ENCODE measurements around the gene PLCH2. TPM values are rescaled to one million over a fixed set of nuclear protein-coding genes. Genes with fewer than 3 reads are reported as not detected.

Gene PLCH2
- total RNA-seq, 2 experiments from 2014 or later, result 8.9 to 10.3 TPM

- H3K4me1 Mint-ChIP-seq (ENCODE audit: low read depth), result no peaks in the 10 kb centered on the region
- no peaks in the 10 kb centered on the region for H3K27me3 Mint-ChIP-seq
- no peak for DNase-seq
- peaks cover 9% of the 10 kb centered on the region for H3K36me3 Mint-ChIP-seq
- CTCF ChIA-PET, result interaction anchor here (0.9 kb wide), 1 partner anchor 23 kb away, joined by 3 read pairs; no protein-coding TSS in a partner anchor
- no peak overlapping the region for H3K4me3 Mint-ChIP-seq
- H3K9me3 Mint-ChIP-seq, result no peaks in the 10 kb centered on the region
- intact Hi-C loops (cut with micrococcal nuclease), result no loop called here
- H3K27ac Mint-ChIP-seq, result no peak overlapping the region
- POLR2A ChIA-PET, result interaction anchor here (1.3 kb wide), 1 partner anchor 12 kb away, joined by 4 read pairs; no protein-coding TSS in a partner anchor
Observed at GRCh38 chr1:2507744-2508155, 31.7 kb downstream of the PLCH2 start.

GRCh38 chr1:2508180-2508579, 32.1 kb downstream of the PLCH2 start:
- H3K9me3 Mint-ChIP-seq, result no peaks in the 10 kb centered on the region
- no peaks in the 10 kb centered on the region for H3K4me1 Mint-ChIP-seq (ENCODE audit: low read depth)
- intact Hi-C loops (cut with micrococcal nuclease), result no loop called here
- ChIA-PET POLR2A (interaction anchor here (1.3 kb wide), 1 partner anchor 11 kb away, joined by 4 read pairs; no protein-coding TSS in a partner anchor), CTCF (interaction anchor here (0.9 kb wide), 1 partner anchor 23 kb away, joined by 3 read pairs; no protein-coding TSS in a partner anchor)
- no peak for DNase-seq
- peaks cover 9% of the 10 kb centered on the region for H3K36me3 Mint-ChIP-seq
- no peak overlapping the region for H3K27ac Mint-ChIP-seq
- H3K27me3 Mint-ChIP-seq, result no peaks in the 10 kb centered on the region
- no peak overlapping the region for H3K4me3 Mint-ChIP-seq

GRCh38 chr1:2508751-2509150, 32.7 kb downstream of the PLCH2 start:
- Mint-ChIP-seq H3K4me3 (no peak overlapping the region), H3K27me3 (no peaks in the 10 kb centered on the region), H3K9me3 (no peaks in the 10 kb centered on the region), H3K4me1 (ENCODE audit: low read depth) (no peaks in the 10 kb centered on the region), H3K36me3 (peaks cover 11% of the 10 kb centered on the region), H3K27ac (no peak overlapping the region)
- no peak for DNase-seq
- ChIA-PET CTCF (no interaction called here), POLR2A (no interaction called here)
- intact Hi-C loops (cut with micrococcal nuclease), result no loop called here

- intact Hi-C loops (cut with micrococcal nuclease), result no loop called here
- peaks cover 12% of the 10 kb centered on the region for H3K36me3 Mint-ChIP-seq
- no peaks in the 10 kb centered on the region for H3K27me3 Mint-ChIP-seq
- POLR2A ChIA-PET, result no interaction called here
- no peak for DNase-seq
- no peak overlapping the region for H3K4me3 Mint-ChIP-seq
- CTCF ChIA-PET, result no interaction called here
- no peaks in the 10 kb centered on the region for H3K4me1 Mint-ChIP-seq (ENCODE audit: low read depth)
- no peak overlapping the region for H3K27ac Mint-ChIP-seq
- H3K9me3 Mint-ChIP-seq, result no peaks in the 10 kb centered on the region
Observed at GRCh38 chr1:2509589-2509988, 33.5 kb downstream of the PLCH2 start.

GRCh38 chr1:2510366-2511155, 34.5 kb downstream of the PLCH2 start:
- H3K9me3 Mint-ChIP-seq, result no peaks in the 10 kb centered on the region
- intact Hi-C loops (cut with micrococcal nuclease), result no loop called here
- POLR2A ChIA-PET, result no interaction called here
- H3K4me1 Mint-ChIP-seq (ENCODE audit: low read depth), result no peaks in the 10 kb centered on the region
- no peak overlapping the region for H3K27ac Mint-ChIP-seq
- peaks cover 12% of the 10 kb centered on the region for H3K36me3 Mint-ChIP-seq
- H3K27me3 Mint-ChIP-seq, result no peaks in the 10 kb centered on the region
- DNase-seq, result no peak
- CTCF ChIA-PET, result no interaction called here
- no peak overlapping the region for H3K4me3 Mint-ChIP-seq

DNA sequence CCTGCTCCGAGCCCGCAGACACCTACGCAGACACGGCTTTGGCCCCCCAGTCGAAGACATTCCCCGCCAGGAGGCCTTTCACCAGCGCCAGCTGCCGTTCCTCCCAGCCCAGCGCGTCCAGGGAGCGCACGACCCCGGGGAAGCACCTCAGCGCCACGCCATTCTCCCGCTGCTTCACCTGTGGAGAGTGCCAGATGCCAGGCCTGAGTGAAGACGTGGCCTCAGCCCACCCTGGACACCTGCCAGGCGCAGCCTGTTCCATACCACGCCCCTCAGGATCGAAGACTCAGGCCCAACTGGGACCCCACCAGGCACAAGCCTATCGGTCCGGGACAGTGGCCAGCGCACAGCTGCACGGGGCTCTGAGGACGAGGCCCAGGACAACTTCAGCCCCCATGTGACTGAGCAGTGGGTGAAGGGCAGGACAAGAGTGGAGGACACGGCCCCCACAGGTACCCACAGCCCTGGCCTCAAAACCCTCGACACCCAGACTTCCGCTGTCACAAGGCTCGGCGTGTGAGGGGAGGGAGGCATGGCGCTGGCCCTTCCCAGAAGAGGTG, 36.9 kb downstream of the PLCH2 start:
- H3K27me3 Mint-ChIP-seq, result no peaks in the 10 kb centered on the region
- intact Hi-C loops (cut with micrococcal nuclease), result no loop called here
- POLR2A ChIA-PET, result no interaction called here
- H3K9me3 Mint-ChIP-seq, result no peaks in the 10 kb centered on the region
- H3K36me3 Mint-ChIP-seq, result peaks cover 19% of the 10 kb centered on the region
- H3K4me1 Mint-ChIP-seq (ENCODE audit: low read depth), result no peaks in the 10 kb centered on the region
- H3K27ac Mint-ChIP-seq, result no peak overlapping the region
- DNase-seq, result no peak
- CTCF ChIA-PET, result no interaction called here
- no peak overlapping the region for H3K4me3 Mint-ChIP-seq

- Mint-ChIP-seq H3K4me3 (no peak overlapping the region), H3K36me3 (peaks cover 24% of the 10 kb centered on the region), H3K4me1 (ENCODE audit: low read depth) (no peaks in the 10 kb centered on the region), H3K27me3 (no peaks in the 10 kb centered on the region), H3K27ac (no peak overlapping the region), H3K9me3 (no peaks in the 10 kb centered on the region)
- no peak for DNase-seq
- POLR2A ChIA-PET, result no interaction called here
- intact Hi-C loops (cut with micrococcal nuclease), result no loop called here
- CTCF ChIA-PET, result no interaction called here
Observed at GRCh38 chr1:2513939-2514652, 38.0 kb downstream of the PLCH2 start.

GRCh38 chr1:2514863-2515762, 39.0 kb downstream of the PLCH2 start:
- no peak for DNase-seq
- H3K27me3 Mint-ChIP-seq, result no peaks in the 10 kb centered on the region
- H3K4me3 Mint-ChIP-seq, result no peak overlapping the region
- no peaks in the 10 kb centered on the region for H3K4me1 Mint-ChIP-seq (ENCODE audit: low read depth)
- ChIA-PET CTCF (no interaction called here), POLR2A (no interaction called here)
- no peak overlapping the region for H3K27ac Mint-ChIP-seq
- intact Hi-C loops (cut with micrococcal nuclease), result no loop called here
- H3K9me3 Mint-ChIP-seq, result no peaks in the 10 kb centered on the region
- H3K36me3 Mint-ChIP-seq, result peaks cover 21% of the 10 kb centered on the region

DNA sequence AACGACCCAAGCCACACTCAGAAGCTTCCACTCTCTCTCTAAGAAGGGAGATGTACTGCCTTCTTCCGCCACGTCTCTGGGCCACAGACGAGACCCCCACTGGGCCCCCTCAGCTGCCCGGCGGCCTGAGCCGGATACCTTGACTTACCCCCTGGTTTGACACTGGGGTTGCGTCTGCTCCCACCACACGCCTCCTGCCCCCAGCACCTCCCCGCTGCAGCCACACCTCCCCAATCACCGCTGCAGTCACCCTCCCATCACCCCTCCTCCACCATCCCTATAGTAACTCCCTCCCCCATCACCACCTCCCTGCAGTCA, 39.6 kb downstream of the PLCH2 start:
- H3K4me3 Mint-ChIP-seq, result no peak overlapping the region
- no peak overlapping the region for H3K27ac Mint-ChIP-seq
- no peaks in the 10 kb centered on the region for H3K4me1 Mint-ChIP-seq (ENCODE audit: low read depth)
- intact Hi-C loops (cut with micrococcal nuclease), result no loop called here
- ChIA-PET CTCF (no interaction called here), POLR2A (no interaction called here)
- DNase-seq, result no peak
- H3K9me3 Mint-ChIP-seq, result no peaks in the 10 kb centered on the region
- H3K27me3 Mint-ChIP-seq, result no peaks in the 10 kb centered on the region
- H3K36me3 Mint-ChIP-seq, result peaks cover 23% of the 10 kb centered on the region

GRCh38 chr1:2516124-2516523, 40.0 kb downstream of the PLCH2 start:
- peaks cover 27% of the 10 kb centered on the region for H3K36me3 Mint-ChIP-seq

DNA sequence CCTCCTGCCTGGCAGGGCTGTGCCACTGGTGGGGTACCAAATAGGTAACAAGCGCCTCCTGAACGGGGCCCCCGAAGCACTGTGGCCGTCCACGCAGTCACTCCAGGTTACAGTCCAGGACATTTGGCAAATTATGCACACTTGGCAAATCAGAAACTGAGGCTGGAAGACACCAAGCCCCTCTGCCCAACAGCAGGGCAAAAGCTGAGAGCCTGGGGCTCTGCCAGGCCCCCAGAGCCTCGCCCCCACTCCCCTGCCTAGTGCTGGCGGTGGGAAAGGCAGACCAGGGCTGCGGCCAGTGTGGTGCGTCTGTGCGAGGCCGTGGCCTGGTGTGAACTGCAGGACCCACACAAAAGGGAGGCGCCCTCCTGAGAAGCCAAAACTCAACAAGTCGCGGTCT, 40.9 kb downstream of the PLCH2 start:
- H3K4me1 Mint-ChIP-seq (ENCODE audit: low read depth), result no peaks in the 10 kb centered on the region

More at GRCh38 chr1:2516124-2516523, 40.0 kb downstream of the PLCH2 start:
- Mint-ChIP-seq H3K27ac (no peak overlapping the region), H3K4me1 (ENCODE audit: low read depth) (no peaks in the 10 kb centered on the region), H3K27me3 (no peaks in the 10 kb centered on the region), H3K9me3 (no peaks in the 10 kb centered on the region), H3K4me3 (no peak overlapping the region)
- no peak for DNase-seq
- ChIA-PET CTCF (no interaction called here), POLR2A (no interaction called here)
- intact Hi-C loops (cut with micrococcal nuclease), result no loop called here

GRCh38 chr1:2517966-2518365, 41.9 kb downstream of the PLCH2 start:
- CTCF ChIA-PET, result no interaction called here
- no peak overlapping the region for H3K4me3 Mint-ChIP-seq
- POLR2A ChIA-PET, result no interaction called here
- no peak overlapping the region for H3K27ac Mint-ChIP-seq
- no peaks in the 10 kb centered on the region for H3K9me3 Mint-ChIP-seq
- H3K4me1 Mint-ChIP-seq (ENCODE audit: low read depth), result peaks cover 7% of the 10 kb centered on the region
- H3K36me3 Mint-ChIP-seq, result peaks cover 23% of the 10 kb centered on the region
- intact Hi-C loops (cut with micrococcal nuclease), result no loop called here
- no peak for DNase-seq
- no peaks in the 10 kb centered on the region for H3K27me3 Mint-ChIP-seq

More for the DNA sequence above, 40.9 kb downstream of the PLCH2 start:
- no peaks in the 10 kb centered on the region for H3K9me3 Mint-ChIP-seq
- intact Hi-C loops (cut with micrococcal nuclease), result no loop called here
- ChIA-PET CTCF (no interaction called here), POLR2A (no interaction called here)
- no peak overlapping the region for H3K27ac Mint-ChIP-seq
- H3K27me3 Mint-ChIP-seq, result no peaks in the 10 kb centered on the region
- peaks cover 23% of the 10 kb centered on the region for H3K36me3 Mint-ChIP-seq
- H3K4me3 Mint-ChIP-seq, result no peak overlapping the region
- no peak for DNase-seq

Measured in activated CD4-positive, alpha-beta memory T cell treated with anti-CD3 and anti-CD28 coated beads for 36 hours (primary cell).